H1 (cell line): Measurements from ENCODE around the gene BCAS1. TPM values are rescaled to one million over a fixed set of nuclear protein-coding genes. Genes with fewer than 3 reads are reported as not detected.

Source experiments
- CTCF ChIA-PET: fragments of 300-600 bp; sonication (Branson Sonifier 250); formaldehyde crosslinking; loops from one replicate; lab custom pipeline; 2021; ENCODE audit not compliant: partially characterized antibody; lab: Charles Lee
- POLR2A ChIA-PET: fragments of 300-600 bp; sonication (Branson Sonifier 250); formaldehyde crosslinking; loops from one replicate; lab custom pipeline; 2021; ENCODE audit warnings: inconsistent platforms; ENCODE audit not compliant: partially characterized antibody; lab: Charles Lee
- DNase-seq, 2 experiments: peaks; one replicate each; pipeline versions ENCODE4 v3.0.0 to v3.0.0-alpha.2; 2010 to 2022; ENCODE audit warnings: low spot score in 2 of 2, low read depth in 1 of 2, mixed read lengths in 1 of 2
- FAIRE-seq: peaks from 2 replicates; lab custom pipeline; 2011; peaks lifted over from hg19 to GRCh38; lab: Jason Lieb, UNC
- H2AFZ ChIP-seq: 2 replicates; pipeline ENCODE4 v1.8.1; 2012; ENCODE audit warnings: low read length, inconsistent platforms
- H2AK5ac ChIP-seq: 2 replicates; pipeline ENCODE4 v1.6.1; 2013; ENCODE audit warnings: low read depth, low read length
- H2BK120ac ChIP-seq: replicated peaks from 2 replicates; pipeline ENCODE3; 2013; ENCODE audit warnings: low read depth, low read length, inconsistent platforms
- H2BK12ac ChIP-seq: 2 replicates; pipeline ENCODE4 v1.6.1; 2013; ENCODE audit warnings: low read depth, low read length
- H2BK15ac ChIP-seq: 2 replicates; pipeline ENCODE4 v1.6.1; 2013; ENCODE audit warnings: low read length
- H2BK20ac ChIP-seq: 2 replicates; pipeline ENCODE4 v1.6.1; 2013; ENCODE audit warnings: low read length
- H2BK5ac ChIP-seq: 2 replicates; pipeline ENCODE4 v1.6.1; 2013; ENCODE audit warnings: low read depth, low read length
- H3K14ac ChIP-seq: 2 replicates; pipeline ENCODE4 v1.6.1; 2013; ENCODE audit warnings: inconsistent platforms; ENCODE audit not compliant: insufficient read length
- H3K18ac ChIP-seq: 2 replicates; pipeline ENCODE4 v1.6.1; 2013; ENCODE audit warnings: low read length; ENCODE audit errors: extremely low read depth
- H3K23ac ChIP-seq: 2 replicates; pipeline ENCODE4 v1.6.1; 2013; ENCODE audit warnings: inconsistent platforms; ENCODE audit not compliant: insufficient read length
- H3K23me2 ChIP-seq: 2 replicates; pipeline ENCODE4 v1.6.1; 2013; ENCODE audit warnings: low read depth, low read length
- H3K27ac ChIP-seq: 2 replicates; pipeline ENCODE4 v1.6.1; 2011; ENCODE audit warnings: low read depth, low read length, inconsistent platforms
- H3K27me3 ChIP-seq, 4 experiments: replicated peaks in 1 of 4; 1 replicate in 1 of 4; 2 replicates in 3 of 4; pipeline versions ENCODE4 v1.6.1 to v1.8.1; 2011 to 2013; ENCODE audit warnings: low read length in 3 of 4, mild to moderate bottlenecking in 3 of 4, inconsistent platforms in 2 of 4, mixed read lengths in 2 of 4, moderate library complexity in 1 of 4; ENCODE audit not compliant: control insufficient read depth in 3 of 4, insufficient read depth in 3 of 4; ENCODE audit errors: extremely low read depth in 1 of 4
- H3K36me3 ChIP-seq, 4 experiments: 2 replicates each; pipeline versions ENCODE4 v1.6.1 to v1.8.1; 2011 to 2013; ENCODE audit warnings: mild to moderate bottlenecking in 4 of 4, low read length in 3 of 4, moderate library complexity in 2 of 4, control low read depth in 1 of 4, inconsistent platforms in 1 of 4; ENCODE audit not compliant: insufficient read depth in 4 of 4, control insufficient read depth in 2 of 4
- H3K4ac ChIP-seq: replicated peaks from 2 replicates; pipeline ENCODE3; 2013; ENCODE audit warnings: low read length, low read depth, mixed read lengths, inconsistent platforms; ENCODE audit not compliant: insufficient read length
- H3K4me1 ChIP-seq, 4 experiments: replicated peaks in 1 of 4; 1 replicate in 1 of 4; 2 replicates in 3 of 4; pipeline versions ENCODE4 v1.6.1 to v1.8.1; 2011 to 2013; ENCODE audit warnings: low read length in 3 of 4, inconsistent platforms in 2 of 4, mixed read lengths in 1 of 4; ENCODE audit not compliant: insufficient read depth in 4 of 4, control insufficient read depth in 3 of 4
- H3K4me2 ChIP-seq, 2 experiments: 2 replicates each; pipeline versions ENCODE4 v1.6.1 to v1.8.1; 2011 to 2013; ENCODE audit warnings: low read depth in 2 of 2, low read length in 2 of 2, control low read depth in 1 of 2, inconsistent platforms in 1 of 2, mild to moderate bottlenecking in 1 of 2; ENCODE audit not compliant: insufficient read depth in 1 of 2
- H3K4me3 ChIP-seq, 4 experiments: fragments of 200-600, 300-600 bp in 1 of 4; sonication (generic), shearing (Covaris generic), sonication (Bioruptor Twin) in 1 of 4; 2 replicates each; pipeline versions ENCODE4 v1.5.1 to v1.8.1; 2011 to 2016; ENCODE audit warnings: low read length in 4 of 4, low read depth in 3 of 4, control low read depth in 2 of 4, inconsistent platforms in 2 of 4, mild to moderate bottlenecking in 2 of 4, mixed read lengths in 1 of 4, moderate library complexity in 1 of 4; ENCODE audit not compliant: insufficient read depth in 2 of 4; ENCODE audit errors: extremely low read depth in 1 of 4
- H3K56ac ChIP-seq: replicated peaks from 2 replicates; pipeline ENCODE3; 2013; ENCODE audit warnings: low read depth, mild to moderate bottlenecking, mixed read lengths, low read length, inconsistent platforms; ENCODE audit not compliant: insufficient read length
- H3K79me1 ChIP-seq: 2 replicates; pipeline ENCODE4 v1.6.1; 2013; ENCODE audit warnings: low read depth, low read length, control low read depth
- H3K79me2 ChIP-seq, 2 experiments: 2 replicates each; pipeline versions ENCODE4 v1.6.1 to v1.8.1; 2012 to 2013; ENCODE audit warnings: low read length in 2 of 2, mild to moderate bottlenecking in 2 of 2, inconsistent platforms in 1 of 2; ENCODE audit not compliant: insufficient read depth in 2 of 2, control insufficient read depth in 1 of 2
- H3K9ac ChIP-seq, 4 experiments: replicated peaks in 1 of 4; 1 replicate in 1 of 4; 2 replicates in 3 of 4; pipeline versions ENCODE4 v1.6.1 to v1.8.1; 2011 to 2013; ENCODE audit warnings: low read depth in 3 of 4, low read length in 3 of 4, control low read depth in 2 of 4, mild to moderate bottlenecking in 2 of 4, moderate library complexity in 2 of 4, inconsistent platforms in 1 of 4; ENCODE audit errors: extremely low read depth in 1 of 4
- H3K9me3 ChIP-seq, 2 experiments: 2 replicates each; pipeline versions ENCODE4 v1.6.1 to v1.8.1; 2012 to 2013; ENCODE audit warnings: mild to moderate bottlenecking in 2 of 2, moderate library complexity in 2 of 2, control low read depth in 1 of 2, inconsistent platforms in 1 of 2, low read depth in 1 of 2, low read length in 1 of 2, mixed read lengths in 1 of 2; ENCODE audit not compliant: insufficient read depth in 2 of 2
- H4K20me1 ChIP-seq, 2 experiments: replicated peaks in 1 of 2; 2 replicates each; pipeline versions ENCODE3 to v1.8.1; 2011 to 2013; ENCODE audit warnings: inconsistent platforms in 2 of 2, low read length in 2 of 2, mild to moderate bottlenecking in 1 of 2; ENCODE audit not compliant: insufficient read depth in 2 of 2, control insufficient read depth in 1 of 2
- H4K5ac ChIP-seq: 2 replicates; pipeline ENCODE4 v1.6.1; 2013; ENCODE audit warnings: low read length, low read depth, mixed read lengths, inconsistent platforms; ENCODE audit not compliant: insufficient read length
- H4K8ac ChIP-seq: 2 replicates; pipeline ENCODE4 v1.8.0; 2013; ENCODE audit warnings: mild to moderate bottlenecking, moderate library complexity, low read length, inconsistent platforms; ENCODE audit not compliant: insufficient read depth; ENCODE audit errors: extremely low read depth
- H4K91ac ChIP-seq: replicated peaks from 2 replicates; pipeline ENCODE3; 2013; ENCODE audit warnings: low read length, mixed read lengths, inconsistent platforms; ENCODE audit not compliant: insufficient read length
- ATF3 ChIP-seq: IDR thresholded peaks from 2 replicates; pipeline ENCODE4 v1.6.1; 2011; ENCODE audit warnings: low read depth, mild to moderate bottlenecking, low read length; ENCODE audit not compliant: insufficient read depth
- CHD1 ChIP-seq: IDR thresholded peaks from 2 replicates; pipeline ENCODE4 v1.6.1; 2012; ENCODE audit warnings: low read depth, low read length, improper control_type of control experiment
- FOSL1 ChIP-seq: IDR thresholded peaks from 2 replicates; pipeline ENCODE4 v1.6.1; 2011; ENCODE audit warnings: mild to moderate bottlenecking, low read depth, low read length, moderate library complexity; ENCODE audit not compliant: insufficient read depth
- SAP30 ChIP-seq: fragments of 300-600 bp; sonication (generic); IDR thresholded peaks from 2 replicates; pipeline ENCODE4 v1.7.1; 2012; ENCODE audit warnings: low read length, moderate library complexity, mild to moderate bottlenecking, inconsistent platforms; ENCODE audit not compliant: insufficient read depth, insufficient replicate concordance
- SRF ChIP-seq: IDR thresholded peaks from 2 replicates; pipeline ENCODE4 v1.6.1; 2011; ENCODE audit warnings: mild to moderate bottlenecking, low read depth, low read length, moderate library complexity
- WGBS, 2 experiments: shearing (Covaris generic) in 1 of 2; methylation state at CpG; one replicate each; pipeline versions ENCODE4 v1.1.6 to v1.1.7; 2013 to 2015; ENCODE audit warnings: low lambda C conversion rate in 2 of 2, mixed read lengths in 2 of 2, inconsistent platforms in 1 of 2, low coverage in 1 of 2, missing lambda C conversion rate in 1 of 2; ENCODE audit not compliant: insufficient replicate concordance in 2 of 2, insufficient coverage in 1 of 2, insufficient read length in 1 of 2; ENCODE audit errors: extremely low coverage in 1 of 2, missing lambda C conversion rate in 1 of 2; 5-methylcytosine and 5-hydroxymethylcytosine counted together
- polyA plus RNA-seq, 7 experiments: library from polyadenylated mRNA; depleted of rRNA in 3 of 7; stranded (reverse) in 5 of 7; unstranded in 2 of 7; fragments of >200 nt in 5 of 7; fragments of 200-250 nt in 2 of 7; gene quantifications; 1 replicate in 5 of 7; 2 replicates in 1 of 7; 4 replicates in 1 of 7; pipeline versions ENCODE4 v1.2.1 to v1.2.3, GENCODE V29; 2011 to 2013; ENCODE audit warnings: missing spikeins in 2 of 7, mixed read lengths in 2 of 7
- total RNA-seq: library from RNA; stranded (reverse); fragmentation: NEBNext Ultra II Directional; extraction: Animal tissue kit (Norgen Biotek cat#: 25700); gene quantifications from 2 replicates; pipeline ENCODE4 v1.2.1, GENCODE V29; 2021

Gene BCAS1
- total and polyA plus RNA-seq, 2 of the 8 experiments (the other 6 are each of a cell fraction or from before 2014, with no cell fraction given), result 0.06 to 0.19 TPM

DNA sequence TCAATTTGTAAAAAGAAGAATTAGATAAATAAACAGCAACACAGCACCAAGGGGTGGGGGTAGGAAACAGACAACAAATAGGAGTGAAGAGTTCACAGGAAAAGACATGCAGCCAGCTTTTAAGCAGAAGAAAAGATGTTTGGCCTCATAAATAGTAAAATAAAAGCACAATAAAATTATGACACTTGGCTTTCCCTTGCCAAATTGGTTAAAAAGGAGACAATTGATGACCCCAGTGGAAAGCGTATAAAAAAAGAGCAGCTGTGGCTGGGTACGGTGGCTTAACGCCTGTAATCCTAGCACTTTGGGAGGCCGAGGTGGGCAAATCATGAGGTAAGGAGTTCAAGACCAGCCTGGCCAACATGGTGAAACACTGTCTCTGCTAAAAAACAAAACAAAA lies 29.1 kb downstream of the BCAS1 start:
- Histone ChIP-seq H2AK5ac (no peak overlapping the region), H3K9ac (no peak overlapping the region), H2BK5ac (no peak overlapping the region), H4K8ac (no peak overlapping the region), H2BK12ac (no peak overlapping the region), H3K27me3 (no peaks in the 10 kb centered on the region), H3K56ac (no peak overlapping the region), H4K91ac (no peak overlapping the region), H2BK15ac (no peak overlapping the region), H3K9me3 (no peaks in the 10 kb centered on the region), H3K18ac (no peak overlapping the region), H3K79me1 (no peaks in the 10 kb centered on the region), H3K36me3 (no peaks in the 10 kb centered on the region), H2BK120ac (no peak overlapping the region), H3K27ac (no peak overlapping the region), H3K4me3 (no peak overlapping the region), H3K14ac (no peak overlapping the region), H3K4me2 (no peak overlapping the region), H3K23me2 (no peaks in the 10 kb centered on the region; the same call in 1 of the 2 replicates), H3K4ac (no peak overlapping the region), H2BK20ac (no peak overlapping the region), H4K5ac (no peak overlapping the region), H3K4me1 (no peaks in the 10 kb centered on the region), H2AFZ (0 out of 2 replicates have a peak overlapping the region, but pooled peaks have one; percentile 10), H4K20me1 (no peaks in the 10 kb centered on the region), H3K79me2 (no peaks in the 10 kb centered on the region), H3K23ac (no peak overlapping the region)
- DNase-seq, result no peak
- no peak for FAIRE-seq
- ChIA-PET POLR2A (no interaction called here), CTCF (interaction anchor here (1.2 kb wide), 1 partner anchor 20 kb away, joined by 6 read pairs; no protein-coding TSS in a partner anchor)
- TF ChIP-seq SRF, result no peak
- TF ChIP-seq FOSL1, result no peak
- TF ChIP-seq CHD1, result no peak
- TF ChIP-seq ATF3, result no peak
- no peak for TF ChIP-seq SAP30
- WGBS, 2 experiments, result 95% methylated on average over 4 of the region's 4 CpGs; no CpG with 5 or more reads in 1 of the 2 experiments
